ENCODE data around the gene ATXN10. TPM values are rescaled to one million over a fixed set of nuclear protein-coding genes. Genes with fewer than 3 reads are reported as not detected.

The ATXN10 gene
- total and polyA plus RNA-seq, 2 donors (not counting 1 experiment from before 2014, with no cell fraction given): 52.3 to 95.5 TPM

- no peak overlapping the region for H3K4me3 Mint-ChIP-seq
- ChIA-PET POLR2A (no interaction called here), CTCF (interaction anchor here (5.6 kb wide), 1 partner anchor 13 kb away, joined by 31 read pairs; no protein-coding TSS in a partner anchor)
- no peaks in the 10 kb centered on the region for H3K79me2 ChIP-seq (ENCODE audit: control insufficient read depth, insufficient read depth, low read length)
- no peaks in the 10 kb centered on the region for H4K20me1 ChIP-seq (ENCODE audit: control insufficient read depth, insufficient read depth, low read length, poor library complexity, severe bottlenecking)
- H3K9ac ChIP-seq (ENCODE audit: low read length): no peak overlapping the region
- H3K4me1 ChIP-seq (ENCODE audit: control insufficient read depth in 2 of 2, insufficient read depth in 2 of 2, low read length in 2 of 2): peaks cover 0 to 6% of the 10 kb centered on the region in 2 donors
- no peak for DNase-seq
- H3K27me3 Mint-ChIP-seq: peaks cover 20% of the 10 kb centered on the region
- H3K4me1 Mint-ChIP-seq: peaks cover 1% of the 10 kb centered on the region
- intact Hi-C loops (cut with micrococcal nuclease): no loop called here
- H3K27ac Mint-ChIP-seq: no peak overlapping the region
- no peak for ATAC-seq (ENCODE audit: low read depth)
- peaks cover 5% of the 10 kb centered on the region for H3K9me3 Mint-ChIP-seq (ENCODE audit: insufficient read depth)
- H3K27ac ChIP-seq (ENCODE audit: low read length in 2 of 2): no peak overlapping the region
- no peak overlapping the region for H2AFZ ChIP-seq (ENCODE audit: insufficient read depth, low read depth, low read length, poor library complexity, severe bottlenecking)
- WGBS (ENCODE audit: insufficient coverage): 87% methylated on average over 21 of the region's 26 CpGs
- H3K4me2 ChIP-seq (replicated peaks; ENCODE audit: low read depth, low read length, poor library complexity, severe bottlenecking): no peak overlapping the region
- H3K27me3 ChIP-seq (replicated peaks in 1 of 4; ENCODE audit: control extremely low read depth in 1 of 4, control insufficient read depth in 3 of 4, insufficient read depth in 4 of 4, low read length in 3 of 4): peaks cover 0 to 35% (median 5%) of the 10 kb centered on the region in 4 experiments
- no peak overlapping the region for H3K4me3 ChIP-seq (ENCODE audit: control extremely low read depth in 1 of 5, extremely low read depth in 1 of 5, insufficient read depth in 1 of 5, low read depth in 2 of 5, low read length in 4 of 5)
- no peak for TF ChIP-seq CTCF (IDR thresholded peaks at IDR 0.05)
- no peak for TF ChIP-seq EZH2 (IDR thresholded peaks at IDR 0.05; ENCODE audit: borderline replicate concordance, insufficient read depth, low read depth, low read length, poor library complexity, severe bottlenecking)
- no peaks in the 10 kb centered on the region for H3K36me3 ChIP-seq (replicated peaks in 1 of 2; ENCODE audit: control extremely low read depth in 1 of 2, control insufficient read depth in 1 of 2, extremely low read depth in 1 of 2, insufficient read depth in 2 of 2, low read length in 1 of 2)
- peaks cover 0 to 12% (median 11%) of the 10 kb centered on the region in 3 donors for H3K9me3 ChIP-seq (ENCODE audit: control extremely low read depth in 1 of 3, control insufficient read depth in 2 of 3, insufficient read depth in 1 of 3, low read length in 2 of 3)
Measured at GRCh38 chr22:45876136-45877035, 204.8 kb downstream of the ATXN10 start.

- no peak for ATAC-seq (ENCODE audit: low read depth)
- POLR2A ChIA-PET: no interaction called here
Measured at GRCh38 chr22:45877036-45877380, 205.4 kb downstream of the ATXN10 start.

More at GRCh38 chr22:45877036-45877380, 205.4 kb downstream of the ATXN10 start:
- TF ChIP-seq EZH2 (IDR thresholded peaks at IDR 0.05; ENCODE audit: borderline replicate concordance, insufficient read depth, low read depth, low read length, poor library complexity, severe bottlenecking) (no peak), CTCF (IDR thresholded peaks at IDR 0.05) (no peak)
- H3K4me1 Mint-ChIP-seq: peaks cover 1% of the 10 kb centered on the region
- peaks cover 24% of the 10 kb centered on the region for H3K27me3 Mint-ChIP-seq
- Histone ChIP-seq H4K20me1 (ENCODE audit: control insufficient read depth, insufficient read depth, low read length, poor library complexity, severe bottlenecking) (no peaks in the 10 kb centered on the region), H3K36me3 (replicated peaks in 1 of 2; ENCODE audit: control extremely low read depth in 1 of 2, control insufficient read depth in 1 of 2, extremely low read depth in 1 of 2, insufficient read depth in 2 of 2, low read length in 1 of 2) (no peaks in the 10 kb centered on the region), H3K4me3 (ENCODE audit: control extremely low read depth in 1 of 5, extremely low read depth in 1 of 5, insufficient read depth in 1 of 5, low read depth in 2 of 5, low read length in 4 of 5) (no peak overlapping the region), H3K27me3 (replicated peaks in 1 of 4; ENCODE audit: control extremely low read depth in 1 of 4, control insufficient read depth in 3 of 4, insufficient read depth in 4 of 4, low read length in 3 of 4) (peaks cover 0 to 39% (median 5%) of the 10 kb centered on the region in 4 experiments), H3K4me1 (ENCODE audit: control insufficient read depth in 2 of 2, insufficient read depth in 2 of 2, low read length in 2 of 2) (peaks cover 0 to 6% of the 10 kb centered on the region in 2 donors), H3K27ac (ENCODE audit: low read length in 2 of 2) (no peak overlapping the region), H3K9me3 (ENCODE audit: control extremely low read depth in 1 of 3, control insufficient read depth in 2 of 3, insufficient read depth in 1 of 3, low read length in 2 of 3) (peaks cover 0 to 12% (median 9%) of the 10 kb centered on the region in 3 donors), H2AFZ (ENCODE audit: insufficient read depth, low read depth, low read length, poor library complexity, severe bottlenecking) (no peak overlapping the region), H3K9ac (ENCODE audit: low read length) (no peak overlapping the region), H3K79me2 (ENCODE audit: control insufficient read depth, insufficient read depth, low read length) (no peaks in the 10 kb centered on the region), H3K4me2 (replicated peaks; ENCODE audit: low read depth, low read length, poor library complexity, severe bottlenecking) (no peak overlapping the region)
- H3K27ac Mint-ChIP-seq: no peak overlapping the region
- intact Hi-C loops (cut with micrococcal nuclease): no loop called here
- CTCF ChIA-PET: interaction anchor here (5.6 kb wide), 1 partner anchor 13 kb away, joined by 31 read pairs; no protein-coding TSS in a partner anchor
- no peak overlapping the region for H3K4me3 Mint-ChIP-seq
- peaks cover 5% of the 10 kb centered on the region for H3K9me3 Mint-ChIP-seq (ENCODE audit: insufficient read depth)
- 78% methylated on average over 3 of the region's 3 CpGs for WGBS (ENCODE audit: insufficient coverage)
- no peak for DNase-seq
